SK-N-SH treated with all-trans-retinoic acid at 6 μM for 48 hours (cell line): Measurements from ENCODE around the gene SLC10A1.

ENCODE experiments used
- ATAC-seq: fragments of 200-7000 bp; cut with Tn5 transposase; 3 replicates; pipeline ENCODE4 v1.9.1; 2020; ENCODE audit warnings: mild to moderate bottlenecking, moderate library complexity
- ARNTL ChIP-seq: fragments of 450-650 bp; formaldehyde crosslinking; IDR thresholded peaks from 2 replicates; pipeline ENCODE4 v1.5.0; 2020; ENCODE audit warnings: low read depth, mild to moderate bottlenecking, moderate library complexity, borderline replicate concordance
- CREB5 ChIP-seq: fragments of 250-450 bp; sonication (Bioruptor Pico); IDR thresholded peaks from 2 replicates; pipeline ENCODE4 v1.5.1; 2020; ENCODE audit warnings: low read depth, mild to moderate bottlenecking, moderate library complexity
- CSDC2 ChIP-seq: fragments of 250-450 bp; sonication (Bioruptor Pico); IDR thresholded peaks from 2 replicates; pipeline ENCODE4 v1.5.0; 2020; ENCODE audit warnings: mild to moderate bottlenecking, moderate library complexity
- CSRNP3 ChIP-seq: fragments of 250-450 bp; sonication (Bioruptor Pico); IDR thresholded peaks from 2 replicates; pipeline ENCODE4 v1.5.1; 2021; ENCODE audit warnings: mild to moderate bottlenecking, moderate library complexity
- ESRRG ChIP-seq: fragments of 250-450 bp; sonication (Bioruptor Pico); IDR thresholded peaks from 2 replicates; pipeline ENCODE4 v1.6.1; 2021; ENCODE audit warnings: mild to moderate bottlenecking
- GLIS3 ChIP-seq: fragments of 250-450 bp; sonication (Bioruptor Pico); IDR thresholded peaks from 2 replicates; pipeline ENCODE4 v1.5.0; 2020; ENCODE audit warnings: mild to moderate bottlenecking, moderate library complexity
- ISL1 ChIP-seq: fragments of 250-450 bp; sonication (Bioruptor Pico); IDR thresholded peaks from 2 replicates; pipeline ENCODE4 v2.1.2; 2022; ENCODE audit warnings: mild to moderate bottlenecking, moderate library complexity
- OSR1 ChIP-seq: fragments of 250-450 bp; sonication (Bioruptor Pico); IDR thresholded peaks from 2 replicates; pipeline ENCODE4 v1.8.0; 2022; ENCODE audit warnings: moderate library complexity, mild to moderate bottlenecking, inconsistent platforms
- PATZ1 ChIP-seq: fragments of 250-450 bp; sonication (Bioruptor Pico); IDR thresholded peaks from 2 replicates; pipeline ENCODE4 v1.8.0; 2020; ENCODE audit warnings: mild to moderate bottlenecking, moderate library complexity, borderline replicate concordance
- POU6F1 ChIP-seq: fragments of 250-450 bp; sonication (Bioruptor Pico); IDR thresholded peaks from 2 replicates; pipeline ENCODE4 v1.8.0; 2021; ENCODE audit warnings: low read depth, mild to moderate bottlenecking, moderate library complexity, borderline replicate concordance
- TCF4 ChIP-seq: fragments of 250-450 bp; sonication (Bioruptor Pico); IDR thresholded peaks from 2 replicates; pipeline ENCODE4 v1.8.0; 2021; ENCODE audit warnings: mild to moderate bottlenecking, moderate library complexity, borderline replicate concordance
- TSHZ2 ChIP-seq: fragments of 250-450 bp; sonication (Bioruptor Pico); IDR thresholded peaks from 2 replicates; pipeline ENCODE4 v1.5.0; 2020; ENCODE audit warnings: mild to moderate bottlenecking, moderate library complexity
- ZC3H10 ChIP-seq: fragments of 250-450 bp; sonication (Bioruptor Pico); IDR thresholded peaks from 2 replicates; pipeline ENCODE4 v1.5.1; 2021; ENCODE audit warnings: mild to moderate bottlenecking, moderate library complexity
- ZFP3 ChIP-seq: fragments of 250-450 bp; sonication (Bioruptor Pico); IDR thresholded peaks from 2 replicates; pipeline ENCODE4 v1.5.0; 2020; ENCODE audit warnings: mild to moderate bottlenecking, moderate library complexity
- ZFP30 ChIP-seq: fragments of 450-650 bp; formaldehyde crosslinking; IDR thresholded peaks from 2 replicates; pipeline ENCODE4 v1.5.0; 2022; ENCODE audit warnings: mild to moderate bottlenecking, moderate library complexity
- ZNF70 ChIP-seq: fragments of 450-650 bp; formaldehyde crosslinking; IDR thresholded peaks from 2 replicates; pipeline ENCODE4 v1.5.0; 2020; ENCODE audit warnings: mild to moderate bottlenecking, moderate library complexity
- ZNF8 ChIP-seq: fragments of 450-650 bp; formaldehyde crosslinking; IDR thresholded peaks from 2 replicates; pipeline ENCODE4 v1.5.0; 2020; ENCODE audit warnings: mild to moderate bottlenecking, moderate library complexity

Gene SLC10A1

GRCh38 chr14:69784942-69785341 lies 12.1 kb downstream of the SLC10A1 start:
- peak; percentile 46; the same call in 1 of the 2 replicates for TF ChIP-seq ZFP3
- no peak for TF ChIP-seq ZNF70
- no peak for ATAC-seq

- TF ChIP-seq ZFP3 (no peak), ARNTL (CRISPR knock-in tag) (no peak), ZNF8 (CRISPR knock-in tag) (no peak), CREB5 (no peak), TCF4 (CRISPR knock-in tag) (no peak), GLIS3 (CRISPR knock-in tag) (no peak), ZC3H10 (CRISPR knock-in tag) (no peak), POU6F1 (CRISPR knock-in tag) (no peak), ZFP30 (CRISPR knock-in tag) (no peak)
- TF ChIP-seq, all 23 proteins: peak for 0
- no peak for ATAC-seq
Observed at GRCh38 chr14:69780952-69781351, 16.1 kb downstream of the SLC10A1 start.

GRCh38 chr14:69780092-69780491 lies 16.9 kb downstream of the SLC10A1 start:
- no peak for ATAC-seq

More at GRCh38 chr14:69780092-69780491, 16.9 kb downstream of the SLC10A1 start:
- TF ChIP-seq ARNTL (CRISPR knock-in tag) = no peak
- TF ChIP-seq ESRRG (CRISPR knock-in tag) = no peak
- no peak for TF ChIP-seq ZC3H10 (CRISPR knock-in tag)
- no peak for TF ChIP-seq CSDC2
- TF ChIP-seq ZNF70 = no peak
- no peak for TF ChIP-seq CSRNP3 (CRISPR knock-in tag)
- no peak for TF ChIP-seq GLIS3 (CRISPR knock-in tag)
- TF ChIP-seq OSR1 (CRISPR knock-in tag) = no peak
- TF ChIP-seq PATZ1 = no peak
- TF ChIP-seq TSHZ2 = no peak
- TF ChIP-seq ISL1 = no peak
